ENCODE data around the gene HYAL4. TPM values are rescaled to one million over a fixed set of nuclear protein-coding genes. Genes with fewer than 3 reads are reported as not detected.

HYAL4 gene
- polyA plus RNA-seq, 1 of the 3 experiments (the other 2 are of a cell fraction): not detected

GRCh38 chr7:123923599-123923998 is 78.6 kb downstream of the HYAL4 start:
- TF ChIP-seq EP300 (IDR thresholded peaks at IDR 0.05; ENCODE audit: borderline replicate concordance in 1 of 2, low read depth in 1 of 2, low read length in 1 of 2) (no peak), TEAD4 (IDR thresholded peaks at IDR 0.05; ENCODE audit: borderline replicate concordance, insufficient read depth) (no peak), EZH2phosphoT487 (IDR thresholded peaks at IDR 0.05; ENCODE audit: borderline replicate concordance, low read depth) (no peak), TAF1 (IDR thresholded peaks at IDR 0.05; ENCODE audit: borderline replicate concordance, low read depth, low read length) (no peak), GATA2 (CRISPR knock-in tag; IDR thresholded peaks at IDR 0.05) (no peak), JUND (IDR thresholded peaks at IDR 0.05) (no peak), NRF1 (IDR thresholded peaks at IDR 0.05; ENCODE audit: low read depth, low read length) (no peak), ELF1 (IDR thresholded peaks at IDR 0.05) (no peak), PBX3 (IDR thresholded peaks at IDR 0.05) (no peak), MXI1 (IDR thresholded peaks at IDR 0.05; ENCODE audit: low read depth, low read length) (no peak)
- POLR2A ChIA-PET: no interaction called here
- no peak overlapping the region for H3K9ac ChIP-seq
- H3K79me2 ChIP-seq (ENCODE audit: insufficient read depth): no peaks in the 10 kb centered on the region
- 27% methylated on average over 4 of the region's 4 CpGs for WGBS (ENCODE audit: low lambda C conversion rate)
- no peak overlapping the region for H2AFZ ChIP-seq (ENCODE audit: low read depth)
- no peaks in the 10 kb centered on the region for H3K4me1 ChIP-seq (ENCODE audit: control insufficient read depth in 1 of 2, insufficient read depth in 2 of 2, low read depth in 1 of 2, low read length in 1 of 2)
- no peak for DNase-seq
- no peaks in the 10 kb centered on the region for H3K27me3 ChIP-seq (ENCODE audit: insufficient read depth)
- no peaks in the 10 kb centered on the region for H3K9me2 ChIP-seq
- CTCF ChIA-PET: no interaction called here
- no peak overlapping the region for H3K27ac ChIP-seq (ENCODE audit: low read depth in 2 of 2, low read length in 1 of 2)
- no peaks in the 10 kb centered on the region for H3K36me3 ChIP-seq (replicated peaks in 1 of 2; ENCODE audit: control insufficient read depth in 1 of 2, insufficient read depth in 2 of 2, low read length in 1 of 2)
- H3K9me3 ChIP-seq: no peaks in the 10 kb centered on the region
- no peak overlapping the region for H3K4me2 ChIP-seq
- H4K20me1 ChIP-seq (ENCODE audit: insufficient read depth): no peaks in the 10 kb centered on the region
- no peak overlapping the region for H3K4me3 ChIP-seq (ENCODE audit: low read depth in 2 of 2, low read length in 1 of 2)
- H3F3A ChIP-seq (replicated peaks; ENCODE audit: insufficient read depth): no peaks in the 10 kb centered on the region

GRCh38 chr7:123924941-123925340 is 80.0 kb downstream of the HYAL4 start, which contains the start of gene SPAM1:
Gene SPAM1 (plus strand): TSS chr7:123925241. CDS start chr7:123953571, 28,330 bp downstream.
- H3K27ac ChIP-seq (ENCODE audit: low read depth in 2 of 2, low read length in 1 of 2): no peak within 1 kb of the TSS
- CTCF ChIA-PET: interaction anchor here (1.5 kb wide), 1 partner anchor 23 kb away, joined by 4 read pairs; no protein-coding TSS in a partner anchor
- no peaks in the 10 kb centered on the region for H3K9me3 ChIP-seq
- H3K9ac ChIP-seq: no peak within 1 kb of the TSS
- no peaks in the 10 kb centered on the region for H3K4me1 ChIP-seq (ENCODE audit: control insufficient read depth in 1 of 2, insufficient read depth in 2 of 2, low read depth in 1 of 2, low read length in 1 of 2)
- POLR2A ChIA-PET: no interaction called here
- no peaks in the 10 kb centered on the region for H3K9me2 ChIP-seq
- H3K36me3 ChIP-seq (replicated peaks in 1 of 2; ENCODE audit: control insufficient read depth in 1 of 2, insufficient read depth in 2 of 2, low read length in 1 of 2): no peaks in the 10 kb centered on the region
- no peak within 1 kb of the TSS for H2AFZ ChIP-seq (ENCODE audit: low read depth)
- TF ChIP-seq YY1 (IDR thresholded peaks at IDR 0.05; ENCODE audit: low read depth) (no peak), JUND (IDR thresholded peaks at IDR 0.05) (no peak)
- no peak within 1 kb of the TSS for H3K4me2 ChIP-seq
- no peaks in the 10 kb centered on the region for H3K27me3 ChIP-seq (ENCODE audit: insufficient read depth)
- no peaks in the 10 kb centered on the region for H3K79me2 ChIP-seq (ENCODE audit: insufficient read depth)
- DNase-seq: no peak
- H3K4me3 ChIP-seq (ENCODE audit: low read depth in 2 of 2, low read length in 1 of 2): no peak within 1 kb of the TSS
- H4K20me1 ChIP-seq (ENCODE audit: insufficient read depth): no peaks in the 10 kb centered on the region
- H3F3A ChIP-seq (replicated peaks; ENCODE audit: insufficient read depth): no peaks in the 10 kb centered on the region

Other genes with a start within 250 kb of the HYAL4 start
- gene ASB15, start 243.3 kb upstream of the HYAL4 start, polyA plus RNA-seq (2012; rRNA removed): not detected in 2 replicates
- gene LMOD2, start 189.3 kb upstream of the HYAL4 start, polyA plus RNA-seq (2012; rRNA removed): 0.05 TPM in 1 of 2 replicates, not detected in the other
- 8.5 and 9.9 TPM in 2 replicates for gene WASL, start 96.2 kb upstream of the HYAL4 start, polyA plus RNA-seq (2012; rRNA removed)
- not detected in 2 replicates for gene SPAM1, start 80.1 kb downstream of the HYAL4 start, polyA plus RNA-seq (2012; rRNA removed)
- 0.35 and 0.88 TPM in 2 replicates for gene TMEM229A, start 187.9 kb downstream of the HYAL4 start, polyA plus RNA-seq (2012; rRNA removed)

Measured in SK-N-SH (cell line).